OCI-LY3 (cell line): ENCODE results near the gene CHST11.
A peak's percentile ranks its signal among the peaks of the same experiment; 100 is the strongest.

Experiments used
- H2AFZ ChIP-seq: fragments of 200-600, 300-600 bp; shearing (Covaris generic); 2 replicates; pipeline ENCODE4 v1.6.0; 2014; ENCODE audit warnings: antibody characterized with exemption, low read depth, low read length
- H3K27ac ChIP-seq: fragments of 200-600, 300-600 bp; sonication (generic); 2 replicates; pipeline ENCODE4 v1.5.1; 2014; ENCODE audit warnings: mild to moderate bottlenecking, low read length, moderate library complexity, mixed read lengths
- H3K27me3 ChIP-seq: fragments of 200-600, 300-600 bp; sonication (generic); 2 replicates; pipeline ENCODE4 v1.6.1; 2014; ENCODE audit warnings: low read depth, low read length, mixed read lengths
- H3K36me3 ChIP-seq: fragments of 200-600, 300-600 bp; sonication (generic); replicated peaks from 2 replicates; pipeline ENCODE3; 2014; ENCODE audit warnings: low read depth, low read length, mixed read lengths
- H3K4me1 ChIP-seq: fragments of 300-600, 200-600 bp; sonication (generic); 2 replicates; pipeline ENCODE4 v1.6.1; 2014; ENCODE audit warnings: low read length, mixed read lengths
- H3K4me2 ChIP-seq: fragments of 200-600, 300-600 bp; sonication (generic); 2 replicates; pipeline ENCODE4 v1.6.1; 2014; ENCODE audit warnings: low read length, mixed read lengths
- H3K4me3 ChIP-seq: fragments of 300-600, 200-600 bp; sonication (generic); 2 replicates; pipeline ENCODE4 v1.5.1; 2014; ENCODE audit warnings: antibody characterized with exemption, mild to moderate bottlenecking, low read length, moderate library complexity
- H3K79me2 ChIP-seq: fragments of 300-600, 200-600 bp; shearing (Covaris generic); 2 replicates; pipeline ENCODE4 v1.6.1; 2014; ENCODE audit warnings: mild to moderate bottlenecking, low read length, mixed read lengths
- H3K9ac ChIP-seq: fragments of 300-600, 200-600 bp; shearing (Covaris generic); 2 replicates; pipeline ENCODE4 v1.6.0; 2014; ENCODE audit warnings: mild to moderate bottlenecking, low read length, moderate library complexity
- H3K9me3 ChIP-seq: fragments of 200-600, 300-600 bp; shearing (Covaris generic); 2 replicates; pipeline ENCODE4 v1.6.1; 2014; ENCODE audit warnings: low read length, mixed read lengths; ENCODE audit not compliant: insufficient read depth
- H4K20me1 ChIP-seq: fragments of 200-600, 300-600 bp; sonication (generic); 2 replicates; pipeline ENCODE4 v1.6.1; 2016; ENCODE audit warnings: low read length, mixed read lengths; ENCODE audit not compliant: insufficient read depth
- CTCF ChIP-seq: fragments of 200-600, 300-600 bp; sonication (generic); IDR thresholded peaks from 2 replicates; pipeline ENCODE4 v1.5.1; 2014; ENCODE audit warnings: antibody characterized with exemption, low read length, low read depth
- EZH2phosphoT487 ChIP-seq: fragments of 200-600 bp; shearing (Covaris generic); IDR thresholded peaks from 2 replicates; pipeline ENCODE4 v1.6.1; 2018; ENCODE audit warnings: antibody characterized with exemption, mixed run types, low read depth

CHST11 gene

GRCh38 chr12:104463368-104463767 is 6.6 kb downstream of the CHST11 start:
- Histone ChIP-seq H3K9me3 (no peaks in the 10 kb centered on the region), H3K4me2 (peak overlapping the region; percentile 61), H2AFZ (no peak overlapping the region), H3K79me2 (no peaks in the 10 kb centered on the region; the same call in 1 of the 2 replicates), H3K9ac (peak overlapping the region; percentile 7; the same call in 1 of the 2 replicates), H4K20me1 (no peaks in the 10 kb centered on the region), H3K4me1 (peaks cover 21% of the 10 kb centered on the region), H3K4me3 (no peak overlapping the region), H3K36me3 (no peaks in the 10 kb centered on the region), H3K27me3 (no peaks in the 10 kb centered on the region), H3K27ac (peak overlapping the region; percentile 43)
- TF ChIP-seq CTCF (no peak), EZH2phosphoT487 (no peak)

DNA sequence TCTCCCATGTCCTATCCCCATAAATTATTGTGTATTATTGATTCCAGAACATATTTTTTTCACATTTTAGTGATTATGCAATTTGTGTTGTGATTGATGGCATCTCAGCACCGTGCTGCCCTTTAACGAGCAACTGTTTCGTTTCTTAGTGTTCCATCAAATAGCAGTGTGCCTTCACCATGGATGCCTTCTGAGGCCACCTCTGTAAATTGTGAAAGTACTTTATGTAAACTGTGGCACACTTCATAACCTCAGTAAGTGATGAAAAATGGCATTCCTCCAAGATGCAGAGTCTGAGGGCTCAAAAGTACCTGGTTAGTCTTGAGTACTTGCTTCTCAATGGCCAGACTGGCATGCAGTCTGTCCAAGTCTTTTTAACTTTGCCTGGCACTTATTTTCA is 8.2 kb downstream of the CHST11 start:
- H4K20me1 ChIP-seq, result no peaks in the 10 kb centered on the region
- no peaks in the 10 kb centered on the region for H3K36me3 ChIP-seq
- no peaks in the 10 kb centered on the region; the same call in 1 of the 2 replicates for H3K79me2 ChIP-seq
- no peak overlapping the region for H3K9ac ChIP-seq
- no peak overlapping the region for H2AFZ ChIP-seq
- H3K4me3 ChIP-seq, result no peak overlapping the region
- H3K4me1 ChIP-seq, result peaks cover 16% of the 10 kb centered on the region
- no peak overlapping the region for H3K4me2 ChIP-seq
- no peak for TF ChIP-seq CTCF
- TF ChIP-seq EZH2phosphoT487, result no peak
- no peaks in the 10 kb centered on the region for H3K27me3 ChIP-seq
- H3K9me3 ChIP-seq, result no peaks in the 10 kb centered on the region
- H3K27ac ChIP-seq, result no peak overlapping the region

GRCh38 chr12:104466709-104467345 is 10.1 kb downstream of the CHST11 start:
- no peak overlapping the region for H2AFZ ChIP-seq
- H3K27me3 ChIP-seq, result no peaks in the 10 kb centered on the region
- no peak overlapping the region for H3K4me3 ChIP-seq
- no peaks in the 10 kb centered on the region for H4K20me1 ChIP-seq
- no peaks in the 10 kb centered on the region for H3K79me2 ChIP-seq
- H3K9me3 ChIP-seq, result no peaks in the 10 kb centered on the region
- TF ChIP-seq CTCF (no peak), EZH2phosphoT487 (no peak)
- H3K36me3 ChIP-seq, result no peaks in the 10 kb centered on the region
- H3K9ac ChIP-seq, result no peak overlapping the region
- no peak overlapping the region for H3K27ac ChIP-seq
- H3K4me2 ChIP-seq, result no peak overlapping the region
- peaks cover 16% of the 10 kb centered on the region for H3K4me1 ChIP-seq

DNA sequence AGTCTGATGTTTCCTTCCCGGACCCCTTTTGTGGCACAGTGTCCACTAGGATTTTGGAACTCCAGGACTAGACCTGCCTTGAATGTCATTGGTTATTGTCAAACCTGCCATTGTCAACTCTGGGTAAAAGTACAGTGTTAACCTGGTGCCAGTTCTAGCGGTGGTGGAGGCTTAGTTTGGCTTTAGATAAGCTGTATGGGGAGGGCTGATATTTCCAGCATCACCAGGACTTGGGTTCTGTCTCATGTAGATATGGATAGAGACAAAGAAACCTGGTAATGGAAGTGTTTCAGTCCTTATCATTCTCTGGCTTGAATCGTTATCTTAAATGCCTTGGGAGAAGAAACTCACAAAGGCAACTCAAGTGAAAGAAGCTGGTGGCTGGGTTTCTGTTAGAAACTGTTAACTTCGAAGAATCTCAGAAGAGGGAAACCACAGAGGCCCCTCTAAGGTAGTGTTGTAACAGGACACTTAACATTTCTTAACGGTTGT is 10.6 kb downstream of the CHST11 start:
- Histone ChIP-seq H3K9ac (no peak overlapping the region), H3K27me3 (no peaks in the 10 kb centered on the region), H4K20me1 (no peaks in the 10 kb centered on the region), H3K36me3 (no peaks in the 10 kb centered on the region), H2AFZ (no peak overlapping the region), H3K27ac (no peak overlapping the region), H3K4me1 (peaks cover 13% of the 10 kb centered on the region), H3K79me2 (no peaks in the 10 kb centered on the region), H3K4me3 (no peak overlapping the region), H3K9me3 (no peaks in the 10 kb centered on the region), H3K4me2 (no peak overlapping the region)
- TF ChIP-seq CTCF, result no peak
- no peak for TF ChIP-seq EZH2phosphoT487
